Lung (tissue), 14 donors: ENCODE data around the gene CTAGE8. TPM values are rescaled to one million over a fixed set of nuclear protein-coding genes. Genes with fewer than 3 reads are reported as not detected.
"Not testable (repeated sequence)": the region's sequence is repeated elsewhere in the genome, so short reads cannot be mapped to it uniquely, and the experiment has no call there.

Experiments used
- ATAC-seq: fragments of 200-7000 bp; cut with Tn5 transposase; one replicate; pipeline ENCODE4 v1.9.1; 2020; ENCODE audit warnings: moderate number of reproducible peaks; ENCODE audit not compliant: insufficient read depth, low FRiP score
- DNase-seq, 3 donors: peaks; one replicate each; pipeline ENCODE4 v3.0.0-alpha.2; 2013 to 2017
- H3K27ac ChIP-seq, 2 donors: one replicate each; pipeline ENCODE4 v1.5.1; 2013; ENCODE audit warnings: mild to moderate bottlenecking in 2 of 2, moderate library complexity in 2 of 2, control low read depth in 1 of 2, inconsistent platforms in 1 of 2, low read depth in 1 of 2, low read length in 1 of 2
- H3K27me3 ChIP-seq, 3 donors: one replicate each; pipeline ENCODE4 v1.5.1; 2013; ENCODE audit warnings: low read length in 2 of 3; ENCODE audit not compliant: control insufficient read depth in 3 of 3, insufficient read depth in 3 of 3
- H3K36me3 ChIP-seq, 4 donors: one replicate each; pipeline ENCODE4 v1.5.1; 2013; ENCODE audit warnings: low read length in 4 of 4, mild to moderate bottlenecking in 1 of 4, moderate library complexity in 1 of 4; ENCODE audit not compliant: control insufficient read depth in 4 of 4, insufficient read depth in 4 of 4
- H3K4me1 ChIP-seq, 5 donors: one replicate each; pipeline ENCODE4 v1.5.1; 2013; ENCODE audit warnings: low read length in 5 of 5, mild to moderate bottlenecking in 2 of 5, moderate library complexity in 1 of 5; ENCODE audit not compliant: control insufficient read depth in 5 of 5, insufficient read depth in 5 of 5
- H3K4me3 ChIP-seq: one replicate; pipeline ENCODE4 v1.5.1; 2013; ENCODE audit warnings: mild to moderate bottlenecking, control low read depth, moderate library complexity
- H3K9ac ChIP-seq, 2 donors: one replicate each; pipeline ENCODE4 v1.5.1; 2013; ENCODE audit warnings: low read length in 2 of 2, control low read depth in 1 of 2; ENCODE audit not compliant: insufficient read depth in 1 of 2
- H3K9me3 ChIP-seq, 4 donors: one replicate each; pipeline ENCODE4 v1.5.1; 2013; ENCODE audit warnings: low read length in 3 of 4, mild to moderate bottlenecking in 1 of 4, moderate library complexity in 1 of 4; ENCODE audit not compliant: control insufficient read depth in 4 of 4, insufficient read depth in 3 of 4
- WGBS, 2 donors: extraction: QIAGEN DNeasy Blood & Tissue Kit; methylation state at CpG; one replicate each; pipeline ENCODE4 v1.1.7; 2013; 5-methylcytosine and 5-hydroxymethylcytosine counted together
- long read RNA-seq, 5 donors: transcript quantifications; one replicate each; lab custom pipeline, GENCODE V29; 2026
- polyA plus RNA-seq, 2 donors: library from polyadenylated mRNA; stranded (reverse); fragments of 200-250 nt; gene quantifications; one replicate each; pipeline ENCODE4 v1.2.1, GENCODE V29; 2013
- total RNA-seq, 2 donors: library from RNA; depleted of rRNA in 1 of 2; stranded (reverse); fragments of >200 nt in 1 of 2; gene quantifications; one replicate each; pipeline ENCODE4 v1.2.1, GENCODE V29; 2014 to 2021
- donor health status: Bipolar disorder and iron deficiency.
- donor health status: healthy.
- donor health status: DM: yes; HTN: yes; CAD: no.

The CTAGE8 gene
- total RNA-seq (1 to 10 TPM in 1 of 2 donors, under 1 TPM in 1; 0.92 to 2.4 TPM), polyA plus RNA-seq (under 1 TPM in 1 of 2 donors, not detected in 1; 0.76 TPM)
- long read RNA-seq, donor 1, partial matches to known transcripts = 0 of 2 reads
- long read RNA-seq, donor 1, other reads (novel, unspliced or antisense) = 0 of 2 reads
- long read RNA-seq, donor 2 = 0 reads
- long read RNA-seq, donor 3, partial matches to known transcripts = 0 of 2 reads
- long read RNA-seq, donor 3, other reads (novel, unspliced or antisense) = 0 of 2 reads
- long read RNA-seq, donor 4 = 0 reads
- long read RNA-seq, donor 5, partial matches to known transcripts = 0 of 3 reads
- long read RNA-seq, donor 5, other reads (novel, unspliced or antisense) = 0 of 3 reads

- not testable (repeated sequence) for H3K4me3 ChIP-seq, H3K27ac ChIP-seq, H3K27me3 ChIP-seq, DNase-seq, H3K9ac ChIP-seq, H3K36me3 ChIP-seq, H3K9me3 ChIP-seq, ATAC-seq, H3K4me1 ChIP-seq
- no CpG with 5 or more reads among the region's 19 CpGs for WGBS, 2 donors
Measured at GRCh38 chr7:144269188-144269587, at the start of gene CTAGE8. Gene CTAGE8, minus strand, starts transcription at chr7:144269288. Its CDS starts 38 bp downstream, at chr7:144269250.

DNA sequence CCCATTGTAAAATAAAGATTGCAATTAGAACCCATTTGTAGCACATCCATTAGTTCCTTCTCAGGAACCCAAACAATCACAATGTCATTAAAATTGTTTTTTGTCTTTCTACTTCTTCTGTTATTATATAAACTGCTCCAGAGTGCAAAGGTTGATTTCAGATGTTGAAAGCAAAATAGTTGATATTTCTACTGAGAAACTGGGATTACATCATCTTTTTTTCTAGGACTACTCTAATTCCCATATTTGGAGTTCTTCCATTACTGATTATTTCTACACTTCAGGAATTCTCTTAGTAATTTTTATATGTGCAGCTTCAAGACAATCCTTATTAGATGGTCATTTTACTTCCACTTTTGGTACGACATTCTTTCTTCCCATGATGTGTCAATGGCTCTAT, 48.4 kb upstream of the CTAGE8 start:
- H3K27me3 ChIP-seq, H3K27ac ChIP-seq, H3K9ac ChIP-seq, H3K4me1 ChIP-seq, ATAC-seq, DNase-seq, H3K9me3 ChIP-seq, H3K36me3 ChIP-seq, H3K4me3 ChIP-seq: not testable (repeated sequence)
- 68% methylated on average over 1 of the region's 1 CpG; no CpG with 5 or more reads in 1 of the 2 donors for WGBS, 2 donors

DNA sequence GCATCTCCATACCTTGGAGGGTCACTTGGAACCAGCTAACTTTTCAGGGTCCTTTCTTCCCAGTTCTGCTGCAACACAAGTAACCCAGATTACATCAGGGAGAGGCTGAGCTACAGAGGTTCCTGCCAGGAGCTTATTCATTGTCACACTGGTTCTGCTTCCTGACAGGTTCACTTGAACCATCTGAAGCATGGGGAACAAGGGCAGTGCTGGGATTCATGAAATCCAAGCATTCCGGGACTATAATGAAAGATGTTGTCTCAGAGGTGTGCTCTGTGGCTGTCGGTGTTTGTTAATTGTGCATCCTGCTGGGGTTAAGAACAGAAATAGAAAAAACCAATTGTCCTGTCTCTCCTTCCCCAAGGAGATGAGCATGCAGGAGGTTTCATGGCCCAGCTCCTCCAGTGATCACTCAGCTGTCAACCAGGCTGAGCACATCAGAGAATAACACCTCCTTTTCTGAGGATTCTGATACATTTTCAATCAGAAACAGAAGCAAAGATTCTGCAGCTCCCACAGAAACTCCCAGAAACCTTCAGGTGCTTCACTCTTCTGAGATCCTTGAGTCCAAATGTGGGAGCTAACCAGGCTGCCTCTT, 42.9 kb upstream of the CTAGE8 start, which contains the start of gene OR2A1:
OR2A1 (plus strand) TSS at position 548 of the 598 bp plus-strand sequence. CDS start 5,706 bp downstream, outside the sequence.
- DNase-seq = not testable (repeated sequence)

GRCh38 chr7:144311218-144311617, 42.1 kb upstream of the CTAGE8 start:
- not testable (repeated sequence) for H3K4me1 ChIP-seq, ATAC-seq, H3K36me3 ChIP-seq, H3K27me3 ChIP-seq, H3K4me3 ChIP-seq, DNase-seq, H3K9me3 ChIP-seq, H3K27ac ChIP-seq, H3K9ac ChIP-seq
- 92% methylated on average over 1 of the region's 2 CpGs; no CpG with 5 or more reads in 1 of the 2 donors for WGBS, 2 donors

More for the DNA sequence above, 42.9 kb upstream of the CTAGE8 start, which contains the start of gene OR2A1:
- H3K27me3 ChIP-seq, H3K9ac ChIP-seq, H3K4me1 ChIP-seq, H3K36me3 ChIP-seq, H3K27ac ChIP-seq, H3K9me3 ChIP-seq, H3K4me3 ChIP-seq, ATAC-seq: not testable (repeated sequence)
- 100% methylated on average over 2 of the region's 2 CpGs; no CpG with 5 or more reads in 1 of the 2 donors for WGBS, 2 donors

DNA sequence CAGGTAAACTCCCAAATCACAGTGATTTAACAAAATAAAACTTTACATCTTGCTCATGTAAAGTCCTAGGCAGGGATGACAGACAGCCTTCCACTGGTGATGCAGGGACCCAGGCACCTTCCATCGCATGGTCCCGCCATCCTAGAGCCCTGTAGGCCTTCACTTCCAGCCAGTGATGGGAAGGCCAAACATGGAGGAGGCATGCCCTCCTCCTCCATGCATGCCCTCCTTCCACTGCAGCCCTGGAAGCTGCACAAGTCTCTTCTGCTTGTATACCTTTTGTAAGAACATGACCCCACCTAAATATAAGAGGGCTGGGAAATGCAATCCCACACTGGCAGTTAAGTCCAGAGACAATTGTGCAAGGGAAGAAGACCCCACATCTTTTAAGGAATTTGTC, 40.6 kb upstream of the CTAGE8 start:
- not testable (repeated sequence) for ATAC-seq, H3K4me3 ChIP-seq, H3K27me3 ChIP-seq, H3K4me1 ChIP-seq, H3K9ac ChIP-seq, H3K36me3 ChIP-seq, DNase-seq, H3K27ac ChIP-seq, H3K9me3 ChIP-seq
- no CpG with 5 or more reads among the region's 2 CpGs for WGBS, 2 donors

- H3K9me3 ChIP-seq, H3K36me3 ChIP-seq, H3K27me3 ChIP-seq, H3K27ac ChIP-seq, DNase-seq, ATAC-seq, H3K4me1 ChIP-seq, H3K9ac ChIP-seq, H3K4me3 ChIP-seq: not testable (repeated sequence)
- no CpG with 5 or more reads among the region's 2 CpGs for WGBS, 2 donors
Measured at GRCh38 chr7:144305156-144305555, 36.1 kb upstream of the CTAGE8 start.

GRCh38 chr7:144303607-144304006, 34.5 kb upstream of the CTAGE8 start:
- H3K4me1 ChIP-seq, H3K27ac ChIP-seq, H3K4me3 ChIP-seq, DNase-seq, H3K9me3 ChIP-seq, H3K36me3 ChIP-seq, H3K27me3 ChIP-seq, ATAC-seq, H3K9ac ChIP-seq: not testable (repeated sequence)
- WGBS, 2 donors = no CpG with 5 or more reads among the region's 5 CpGs

DNA sequence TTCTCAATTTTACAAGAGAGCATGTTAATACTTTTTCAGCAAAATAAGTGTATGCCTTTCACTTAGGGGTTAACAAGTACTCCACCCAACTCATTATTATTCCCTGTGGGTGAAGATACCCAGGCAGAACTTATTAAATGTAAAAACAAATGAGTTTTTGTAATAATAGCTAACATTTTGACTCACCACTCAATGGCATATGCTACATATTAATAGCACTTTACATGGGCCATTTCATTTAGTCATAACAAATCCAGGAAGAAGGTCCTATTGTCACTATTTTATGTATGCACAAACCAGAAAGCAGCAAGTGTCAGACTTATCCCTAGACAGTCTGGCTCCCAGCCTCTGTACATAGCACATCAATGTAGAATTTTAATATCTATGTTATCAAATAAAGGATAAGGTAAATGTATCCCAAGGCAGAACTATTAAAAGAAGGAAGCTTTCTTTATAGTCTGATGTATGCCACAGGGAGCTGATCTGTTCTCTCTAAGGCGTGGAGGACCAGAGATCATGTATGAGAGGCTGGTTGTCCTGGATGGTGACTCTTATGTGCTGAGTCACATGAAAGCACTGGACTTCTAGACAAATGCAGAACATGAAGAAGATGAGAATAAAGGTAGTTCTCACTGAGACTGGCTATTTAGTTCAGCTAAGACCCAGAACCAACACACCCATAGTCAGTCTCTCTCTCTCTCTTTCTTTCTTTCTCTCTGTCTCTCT, 33.7 kb upstream of the CTAGE8 start:
- not testable (repeated sequence) for DNase-seq, H3K4me1 ChIP-seq, H3K9ac ChIP-seq, H3K27ac ChIP-seq, H3K9me3 ChIP-seq, ATAC-seq, H3K36me3 ChIP-seq, H3K4me3 ChIP-seq, H3K27me3 ChIP-seq
- WGBS, 2 donors = no CpG with 5 or more reads among the region's 1 CpG
